ENCODE measurements around the gene DNMT3A.

DNMT3A gene

DNA sequence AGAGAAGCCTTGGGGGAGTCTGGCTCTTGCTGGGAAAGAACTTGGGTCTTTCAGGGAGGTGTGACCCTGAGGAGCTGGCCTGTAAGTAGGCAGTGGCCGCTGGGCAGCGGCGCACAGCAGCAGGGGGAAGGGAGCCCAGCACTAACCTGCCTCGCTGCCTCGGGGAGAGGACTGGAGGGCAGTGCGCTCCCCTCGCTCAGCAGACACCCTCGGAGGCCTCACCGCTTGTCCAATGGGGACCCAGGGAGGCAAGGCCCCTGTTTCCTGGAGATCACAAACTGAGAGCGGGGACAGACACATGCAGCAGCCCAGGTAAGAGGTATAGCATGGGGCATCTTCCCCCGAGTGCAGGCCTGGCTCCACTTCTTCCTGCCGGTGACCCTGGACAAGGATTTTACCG lies 3.3 kb downstream of the DNMT3A start:
- Histone ChIP-seq H3K36me3 (0 out of 2 replicates have a peak, but pooled peaks cover 9% of the 10 kb centered on the region), H3K4me3 (no peak overlapping the region), H3K27ac (no peak overlapping the region), H3K4me1 (peaks cover 79% of the 10 kb centered on the region), H3K4me2 (peak overlapping the region; percentile 91), H3K27me3 (no peaks in the 10 kb centered on the region), H3K9me3 (no peaks in the 10 kb centered on the region), H4K20me1 (peaks cover 69% of the 10 kb centered on the region), H3K9ac (peak overlapping the region; percentile 34; the same call in 1 of the 2 replicates)
- no peak for TF ChIP-seq Cebpa-rat (IDR thresholded peaks at IDR 0.05)

DNA sequence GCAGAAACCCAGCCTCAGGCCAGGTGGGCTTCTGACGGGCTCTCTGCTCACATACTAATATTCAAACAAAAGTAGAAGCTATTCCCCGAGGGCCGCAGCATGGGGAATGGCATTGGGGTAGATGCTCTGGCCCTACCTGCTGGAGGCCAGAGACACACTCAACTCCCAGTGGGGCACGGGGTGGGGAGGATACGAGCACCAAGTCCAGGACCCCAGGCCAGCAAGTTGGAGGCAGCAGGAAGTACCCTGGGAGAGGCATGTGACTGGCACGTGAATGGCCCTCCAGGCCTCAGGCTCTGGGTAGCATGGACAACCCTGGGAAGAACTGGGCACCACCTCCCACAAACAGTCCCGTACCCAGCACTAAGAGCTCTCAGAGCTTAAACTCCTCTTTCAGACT lies 3.8 kb downstream of the DNMT3A start:
- H3K4me3 ChIP-seq = no peak overlapping the region
- 0 out of 2 replicates have a peak, but pooled peaks cover 10% of the 10 kb centered on the region for H3K36me3 ChIP-seq
- H3K27ac ChIP-seq = no peak overlapping the region
- no peaks in the 10 kb centered on the region for H3K27me3 ChIP-seq
- H3K9ac ChIP-seq = no peak overlapping the region
- H3K9me3 ChIP-seq = no peaks in the 10 kb centered on the region
- peaks cover 74% of the 10 kb centered on the region for H4K20me1 ChIP-seq
- peaks cover 81% of the 10 kb centered on the region for H3K4me1 ChIP-seq
- H3K4me2 ChIP-seq = peak overlapping the region; percentile 91
- TF ChIP-seq Cebpa-rat (IDR thresholded peaks at IDR 0.05) = no peak

DNA sequence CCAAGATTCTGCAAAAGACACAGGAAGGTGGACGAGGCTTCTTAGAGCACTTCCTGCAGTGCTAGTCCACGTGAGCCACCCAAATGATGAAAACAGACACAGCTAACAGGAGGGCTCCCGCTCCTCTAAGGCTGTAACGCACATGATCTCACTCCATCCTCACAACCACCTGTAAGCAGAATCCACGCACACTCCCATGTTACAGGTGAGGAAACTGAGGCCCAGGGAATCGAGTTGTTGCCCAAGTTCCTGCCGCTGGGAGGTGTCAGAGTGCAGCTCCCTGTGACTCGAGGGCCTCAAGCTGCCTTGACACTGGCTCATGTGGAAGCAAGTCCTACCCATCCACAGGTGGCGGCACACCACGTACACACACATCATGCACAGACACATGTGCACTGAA lies 4.4 kb downstream of the DNMT3A start:
- TF ChIP-seq Cebpa-rat (IDR thresholded peaks at IDR 0.05) = no peak
- H3K4me3 ChIP-seq = no peak overlapping the region
- peak overlapping the region; percentile 91 for H3K4me2 ChIP-seq
- H3K9me3 ChIP-seq = no peaks in the 10 kb centered on the region
- no peaks in the 10 kb centered on the region for H3K27me3 ChIP-seq
- 0 out of 2 replicates have a peak, but pooled peaks cover 16% of the 10 kb centered on the region for H3K36me3 ChIP-seq
- H3K27ac ChIP-seq = no peak overlapping the region
- no peak overlapping the region for H3K9ac ChIP-seq
- peaks cover 80% of the 10 kb centered on the region for H4K20me1 ChIP-seq
- peaks cover 80% of the 10 kb centered on the region for H3K4me1 ChIP-seq

DNA sequence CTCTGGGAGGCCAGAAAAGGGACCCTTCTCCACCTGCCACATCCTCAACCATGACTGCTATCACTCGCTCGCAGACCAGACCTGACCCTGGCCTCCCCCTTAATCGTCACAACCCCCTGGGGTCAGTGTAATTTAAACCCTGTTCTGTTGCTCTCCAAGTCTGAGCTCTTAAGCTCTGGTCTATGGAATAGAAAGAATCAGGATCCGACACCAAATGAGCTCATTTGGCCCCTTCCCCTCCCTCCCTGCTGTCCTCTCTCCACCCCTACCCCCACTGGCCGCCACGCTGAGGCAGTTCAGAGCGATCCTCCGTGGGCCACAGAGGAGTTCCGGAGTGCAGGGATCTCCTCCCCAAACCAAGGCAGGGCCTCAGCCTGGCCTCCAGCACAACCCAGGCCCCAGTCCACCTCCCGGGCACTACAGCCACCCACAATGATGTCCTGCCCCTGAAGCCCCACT lies 5.3 kb downstream of the DNMT3A start:
- H3K9me3 ChIP-seq = no peaks in the 10 kb centered on the region
- 0 out of 2 replicates have a peak, but pooled peaks cover 17% of the 10 kb centered on the region for H3K36me3 ChIP-seq
- H3K27me3 ChIP-seq = no peaks in the 10 kb centered on the region
- peak overlapping the region; percentile 26; the same call in 1 of the 2 replicates for H3K27ac ChIP-seq
- no peak overlapping the region for H3K9ac ChIP-seq
- H3K4me2 ChIP-seq = peak overlapping the region; percentile 26; the same call in 1 of the 2 replicates
- peaks cover 85% of the 10 kb centered on the region for H3K4me1 ChIP-seq
- TF ChIP-seq Cebpa-rat (IDR thresholded peaks at IDR 0.05) = no peak
- H3K4me3 ChIP-seq = no peak overlapping the region
- H4K20me1 ChIP-seq = peaks cover 89% of the 10 kb centered on the region

DNA sequence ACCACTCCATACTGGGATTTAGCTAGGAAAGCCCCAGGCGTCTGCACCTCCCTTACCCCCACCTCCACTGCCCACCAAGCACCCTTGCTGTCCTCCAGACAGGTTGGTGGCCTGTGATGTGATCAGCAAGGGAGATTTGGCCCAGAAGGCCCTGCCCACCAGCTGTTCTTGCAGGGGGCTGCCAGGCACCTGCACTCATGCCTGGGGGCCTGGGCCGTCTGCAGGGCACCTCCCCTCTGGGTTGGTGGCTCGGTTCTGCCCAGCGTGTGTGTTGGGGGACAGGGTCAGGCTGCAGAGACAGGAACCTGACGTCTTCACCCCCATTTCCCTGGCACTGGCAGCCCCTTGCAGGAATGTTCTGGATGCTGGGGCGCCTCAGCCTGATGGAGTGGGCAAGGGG lies 5.8 kb downstream of the DNMT3A start:
- Histone ChIP-seq H3K4me2 (peak overlapping the region; percentile 26), H3K27me3 (no peaks in the 10 kb centered on the region), H3K4me3 (no peak overlapping the region), H3K27ac (peak overlapping the region; percentile 26; the same call in 1 of the 2 replicates), H3K9me3 (no peaks in the 10 kb centered on the region), H3K9ac (no peak overlapping the region), H3K36me3 (0 out of 2 replicates have a peak, but pooled peaks cover 21% of the 10 kb centered on the region), H4K20me1 (peaks cover 93% of the 10 kb centered on the region), H3K4me1 (peaks cover 85% of the 10 kb centered on the region)
- TF ChIP-seq Cebpa-rat (IDR thresholded peaks at IDR 0.05) = no peak

DNA sequence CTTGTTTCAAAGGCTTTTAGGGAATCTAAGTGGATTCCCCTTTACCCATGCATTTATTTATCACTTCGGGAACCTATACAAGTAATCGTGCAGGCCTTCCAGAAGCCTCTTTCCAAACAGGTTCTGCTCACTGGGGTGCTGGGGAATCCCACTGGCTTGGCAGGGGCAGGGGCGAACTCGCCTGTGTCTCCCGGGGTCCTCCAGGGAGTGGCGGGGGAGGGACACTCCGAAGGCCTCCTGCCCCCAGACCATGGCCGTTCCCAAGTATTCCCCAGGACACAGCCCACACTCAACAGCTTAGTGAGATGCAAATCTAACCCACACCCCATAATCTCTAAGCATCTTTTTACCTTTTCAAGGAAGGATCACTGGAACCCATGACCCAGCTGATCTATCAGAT lies 6.5 kb downstream of the DNMT3A start:
- H3K9ac ChIP-seq = no peak overlapping the region
- H3K4me1 ChIP-seq = peaks cover 82% of the 10 kb centered on the region
- H3K4me3 ChIP-seq = no peak overlapping the region
- H3K27ac ChIP-seq = no peak overlapping the region
- no peak for TF ChIP-seq Cebpa-rat (IDR thresholded peaks at IDR 0.05)
- no peaks in the 10 kb centered on the region for H3K27me3 ChIP-seq
- 0 out of 2 replicates have a peak, but pooled peaks cover 24% of the 10 kb centered on the region for H3K36me3 ChIP-seq
- peaks cover 100% of the 10 kb centered on the region for H4K20me1 ChIP-seq
- H3K9me3 ChIP-seq = no peaks in the 10 kb centered on the region
- 0 out of 2 replicates have a peak overlapping the region, but pooled peaks have one; percentile 4 for H3K4me2 ChIP-seq

DNA sequence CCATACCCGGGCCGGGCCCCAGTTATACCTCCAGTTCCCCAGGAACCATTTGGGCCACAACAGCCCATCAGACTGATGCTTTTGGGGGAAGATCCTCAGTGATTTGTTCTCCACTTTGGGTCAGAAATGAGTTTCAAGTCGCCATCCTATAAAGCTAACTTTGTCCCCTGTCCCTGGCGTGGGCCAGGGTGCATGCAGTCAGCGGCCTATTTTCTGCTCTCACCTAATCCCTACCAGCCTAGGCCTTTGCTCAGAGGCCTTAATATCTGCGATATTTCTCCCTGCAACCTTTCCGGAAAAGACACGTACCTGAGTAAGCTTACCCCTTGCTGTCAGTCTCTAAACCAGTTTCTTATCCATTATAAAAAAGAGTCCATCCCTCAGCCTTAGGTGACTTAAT lies 7.2 kb downstream of the DNMT3A start:
- H3K4me1 ChIP-seq = peaks cover 74% of the 10 kb centered on the region
- H3K27me3 ChIP-seq = no peaks in the 10 kb centered on the region
- H3K4me2 ChIP-seq = peak overlapping the region; percentile 65
- no peak overlapping the region for H3K4me3 ChIP-seq
- no peak for TF ChIP-seq Cebpa-rat (IDR thresholded peaks at IDR 0.05)
- H3K27ac ChIP-seq = peak overlapping the region; percentile 18; the same call in 1 of the 2 replicates
- no peaks in the 10 kb centered on the region for H3K9me3 ChIP-seq
- H3K36me3 ChIP-seq = 0 out of 2 replicates have a peak, but pooled peaks cover 24% of the 10 kb centered on the region
- no peak overlapping the region for H3K9ac ChIP-seq
- peaks cover 100% of the 10 kb centered on the region for H4K20me1 ChIP-seq

DNA sequence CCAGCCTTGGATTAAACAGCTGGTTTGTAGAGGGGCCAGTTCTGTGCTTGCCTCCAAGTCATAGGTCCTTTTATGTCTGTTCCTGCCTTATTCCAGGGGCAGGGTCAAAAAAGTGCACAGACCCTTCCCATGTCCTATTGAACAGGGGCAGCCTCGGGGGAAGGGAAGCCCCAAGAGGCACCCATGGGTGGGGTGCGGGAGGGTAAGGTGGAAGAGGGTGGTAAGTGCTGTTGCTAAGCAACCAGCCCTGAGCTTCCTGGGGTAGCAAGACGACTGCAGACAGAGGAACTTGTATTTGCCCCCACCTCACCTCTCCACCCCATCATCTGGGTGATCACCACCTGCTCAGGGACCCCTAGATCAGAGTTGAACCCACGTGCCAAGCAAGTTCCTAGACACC lies 7.7 kb downstream of the DNMT3A start:
- Histone ChIP-seq H3K36me3 (0 out of 2 replicates have a peak, but pooled peaks cover 22% of the 10 kb centered on the region), H3K4me2 (peak overlapping the region; percentile 65)

DNA sequence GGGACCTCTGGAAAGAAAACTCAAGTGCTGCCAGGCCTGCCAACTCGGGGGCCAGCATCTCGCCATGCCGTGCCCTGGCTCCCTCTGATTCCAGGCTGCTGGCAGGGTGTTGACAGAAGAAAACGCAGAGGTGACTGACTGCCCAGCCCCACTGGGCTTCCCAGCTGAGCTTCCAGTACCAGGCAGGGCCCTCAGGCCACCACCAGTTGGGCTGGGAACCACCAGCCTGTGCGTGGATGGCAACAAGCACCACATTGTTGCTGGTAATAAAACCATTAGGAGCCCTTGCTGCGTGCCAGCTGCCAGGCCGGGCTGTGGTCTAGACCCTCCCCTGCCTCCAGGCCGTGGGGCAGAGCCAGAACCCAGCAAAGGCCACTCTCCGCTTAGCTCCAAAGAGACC lies 9.2 kb downstream of the DNMT3A start:
- Histone ChIP-seq H3K9me3 (peaks cover 7% of the 10 kb centered on the region), H3K4me3 (no peak overlapping the region), H4K20me1 (peaks cover 91% of the 10 kb centered on the region), H3K27me3 (no peaks in the 10 kb centered on the region), H3K27ac (0 out of 2 replicates have a peak overlapping the region, but pooled peaks have one; percentile 6), H3K36me3 (peaks cover 23% of the 10 kb centered on the region), H3K9ac (no peak overlapping the region), H3K4me1 (peaks cover 55% of the 10 kb centered on the region), H3K4me2 (no peak overlapping the region)
- no peak for TF ChIP-seq Cebpa-rat (IDR thresholded peaks at IDR 0.05)

More for the DNA sequence above, 7.7 kb downstream of the DNMT3A start:
- TF ChIP-seq Cebpa-rat (IDR thresholded peaks at IDR 0.05) = no peak
- peak overlapping the region; percentile 18; the same call in 1 of the 2 replicates for H3K27ac ChIP-seq
- H3K9ac ChIP-seq = no peak overlapping the region
- H4K20me1 ChIP-seq = peaks cover 100% of the 10 kb centered on the region
- peaks cover 69% of the 10 kb centered on the region for H3K4me1 ChIP-seq
- H3K27me3 ChIP-seq = no peaks in the 10 kb centered on the region
- H3K4me3 ChIP-seq = no peak overlapping the region
- no peaks in the 10 kb centered on the region for H3K9me3 ChIP-seq

DNA sequence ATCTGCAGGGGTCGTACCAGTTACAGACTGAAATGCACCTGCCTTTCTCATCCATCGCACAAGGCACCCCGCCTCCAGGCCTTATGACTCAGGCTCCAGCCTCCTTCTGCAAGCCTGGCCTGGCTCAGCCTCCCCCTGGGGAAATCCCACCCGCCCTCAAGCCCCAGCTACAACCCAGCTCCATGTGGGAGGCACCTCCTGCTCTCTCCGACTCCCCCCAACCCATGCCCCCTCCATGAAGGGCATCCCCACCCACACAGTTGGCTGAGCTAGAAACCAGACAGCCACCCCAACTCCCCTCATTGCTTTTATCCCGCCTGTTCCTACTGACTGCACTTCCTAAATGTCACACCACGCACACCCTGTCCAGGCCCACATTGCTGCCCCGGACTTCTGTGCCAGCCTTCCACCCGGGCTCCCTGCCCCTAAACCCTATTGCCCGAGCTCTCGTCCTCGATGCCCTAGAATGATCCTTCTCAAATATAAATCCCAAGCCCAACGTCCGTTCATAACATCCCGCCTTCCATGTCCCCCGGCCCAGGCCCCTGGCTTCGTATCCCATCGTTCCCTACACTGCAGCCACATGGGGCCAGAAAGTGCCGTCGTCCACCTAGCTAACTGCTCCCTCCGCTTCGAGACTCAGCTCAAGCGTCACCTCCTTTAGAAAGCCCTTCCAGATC lies 9.9 kb downstream of the DNMT3A start:
- Histone ChIP-seq H3K27ac (no peak overlapping the region), H3K36me3 (peaks cover 30% of the 10 kb centered on the region), H3K4me3 (no peak overlapping the region), H3K9me3 (peaks cover 15% of the 10 kb centered on the region), H3K4me2 (peak overlapping the region; percentile 12; the same call in 1 of the 2 replicates), H3K27me3 (no peaks in the 10 kb centered on the region), H4K20me1 (peaks cover 83% of the 10 kb centered on the region), H3K9ac (no peak overlapping the region), H3K4me1 (peaks cover 48% of the 10 kb centered on the region)
- TF ChIP-seq Cebpa-rat (IDR thresholded peaks at IDR 0.05) = no peak

Data from BLaER1 (cell line).